Retina (tissue), 1 donor: ENCODE results near the gene PARD3B.

Experiments used
- DNase-seq: peaks from one replicate; pipeline ENCODE4 v3.0.0-alpha.2; 2016

PARD3B gene

DNA sequence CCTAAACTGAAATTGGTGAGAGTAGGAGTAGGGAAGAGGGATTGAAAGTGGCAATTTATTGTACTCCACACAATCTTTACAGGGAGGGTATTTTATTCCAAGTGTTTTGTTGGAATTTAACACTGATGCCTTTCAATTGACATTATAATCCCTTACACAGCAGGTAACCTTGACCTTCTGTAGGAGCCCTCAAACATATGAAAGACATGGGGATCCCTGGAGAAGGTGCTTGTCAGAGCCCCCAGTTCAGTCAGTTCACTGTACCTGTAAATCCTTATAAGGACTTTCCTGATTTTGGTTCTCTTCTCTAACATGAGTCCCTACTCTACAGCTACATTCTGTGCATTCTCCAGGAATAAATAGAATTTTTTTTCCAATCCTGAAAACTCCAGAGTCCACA is 752.1 kb downstream of the PARD3B start:
- DNase-seq = no peak

DNA sequence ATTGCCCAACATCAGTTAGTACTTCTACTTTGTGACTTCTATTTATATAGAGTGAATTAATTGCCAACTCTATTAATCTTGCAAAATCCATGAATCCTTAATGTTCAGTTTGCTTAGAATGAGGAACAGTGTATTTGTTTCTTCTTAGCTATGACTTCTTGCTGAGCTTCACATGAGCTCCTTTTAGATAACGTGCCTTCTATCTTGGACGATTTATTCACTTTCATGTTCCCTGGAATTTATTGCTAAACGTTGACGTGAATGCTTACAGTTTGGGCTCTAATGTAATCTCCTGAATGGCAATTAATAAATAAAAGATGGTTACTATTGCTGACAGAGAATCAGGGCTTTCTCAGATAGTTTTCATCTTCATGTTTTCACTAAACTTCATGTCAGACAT is 752.6 kb downstream of the PARD3B start:
- no peak for DNase-seq

DNA sequence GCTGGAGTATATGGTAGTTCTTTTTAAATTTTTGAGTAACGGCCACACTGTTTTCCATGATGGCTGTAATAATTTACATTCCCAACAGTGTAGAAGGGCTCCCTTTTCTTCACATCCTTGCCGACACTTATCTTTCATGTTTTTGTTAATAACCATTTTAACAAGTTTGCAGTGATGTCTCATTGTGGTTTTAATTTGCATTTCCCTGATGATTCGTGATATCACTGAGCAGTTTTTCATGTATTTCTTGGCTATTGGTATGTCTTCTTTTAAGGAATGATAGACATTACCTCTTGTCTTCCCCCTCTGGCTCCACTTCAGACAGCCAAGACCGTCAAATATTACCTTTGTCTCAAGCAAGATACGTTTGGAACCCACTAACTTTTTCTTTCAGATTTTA is 765.9 kb downstream of the PARD3B start:
- DNase-seq = no peak

DNA sequence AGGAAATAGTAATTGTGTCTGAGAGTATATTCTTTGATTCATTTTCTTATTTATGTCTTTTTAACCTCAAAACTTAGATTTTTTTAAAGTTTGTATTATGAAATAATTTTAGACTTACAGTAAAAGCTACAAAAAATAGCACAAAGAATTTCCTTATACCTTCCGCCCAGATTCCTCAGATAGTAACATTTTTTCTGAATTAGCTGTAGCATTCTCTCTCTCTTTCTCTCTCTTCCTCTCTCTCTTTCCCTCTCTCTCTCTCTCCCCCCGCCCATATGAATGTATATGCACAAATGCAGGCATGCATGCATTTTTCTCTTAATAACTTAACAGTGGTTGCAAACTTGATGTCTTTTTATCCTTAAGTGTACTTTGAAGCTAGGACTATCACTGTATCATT is 776.0 kb downstream of the PARD3B start:
- no peak for DNase-seq

DNA sequence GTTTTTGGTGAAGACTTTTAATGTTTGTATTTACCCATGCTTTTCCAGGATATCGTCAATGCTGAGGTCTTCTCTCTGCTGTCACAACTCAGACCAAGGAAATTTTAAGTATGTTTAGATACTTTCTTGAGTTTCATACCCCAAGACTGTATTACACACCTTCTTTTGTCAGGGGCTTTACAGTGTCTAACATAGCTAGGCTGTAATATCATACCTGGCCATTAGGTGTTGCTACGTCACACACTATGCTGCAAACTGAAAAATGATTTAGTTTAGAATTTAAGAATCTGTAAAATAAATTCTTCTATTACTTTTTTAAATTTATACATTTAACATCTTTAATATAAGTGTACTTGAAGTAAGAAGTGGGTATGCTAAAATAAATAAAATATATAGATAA is 778.7 kb downstream of the PARD3B start:
- no peak for DNase-seq

DNA sequence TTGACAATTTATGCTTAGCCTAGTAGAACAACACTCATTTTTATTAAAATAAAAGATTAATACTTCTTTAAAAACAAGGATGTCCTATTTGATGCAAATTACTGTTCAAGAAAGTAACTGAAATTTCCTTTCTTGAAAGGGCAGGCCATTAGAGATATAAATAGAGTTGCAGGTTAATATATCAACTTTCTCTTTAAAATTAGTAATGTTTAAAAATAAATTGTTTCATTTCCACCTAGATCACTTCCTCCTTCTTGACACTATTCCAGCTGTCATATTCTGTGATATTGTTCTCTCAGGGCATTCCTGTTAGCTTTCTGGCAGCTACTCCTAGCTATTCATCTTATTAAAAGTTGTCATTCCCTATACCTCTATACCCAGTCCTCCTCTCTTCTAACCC is 779.1 kb downstream of the PARD3B start:
- DNase-seq = no peak

DNA sequence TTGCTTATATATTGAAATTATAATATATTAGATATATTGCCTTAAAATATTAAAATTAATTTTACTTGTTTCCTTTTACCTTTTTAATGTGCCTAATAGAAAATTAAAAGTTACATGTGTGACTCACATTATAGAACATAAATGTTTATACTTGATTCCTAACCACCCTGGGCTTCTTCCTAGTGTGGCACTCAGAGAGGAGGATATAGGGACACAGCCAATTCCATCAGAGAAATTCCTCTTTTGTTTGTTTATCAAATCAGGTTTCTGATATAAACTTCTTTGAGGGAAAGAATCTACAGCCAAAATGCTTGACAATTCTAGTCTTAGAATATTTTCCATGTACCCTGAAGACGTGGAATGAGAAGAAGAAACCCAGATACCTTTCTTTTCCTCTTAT is 788.1 kb downstream of the PARD3B start:
- no peak for DNase-seq

DNA sequence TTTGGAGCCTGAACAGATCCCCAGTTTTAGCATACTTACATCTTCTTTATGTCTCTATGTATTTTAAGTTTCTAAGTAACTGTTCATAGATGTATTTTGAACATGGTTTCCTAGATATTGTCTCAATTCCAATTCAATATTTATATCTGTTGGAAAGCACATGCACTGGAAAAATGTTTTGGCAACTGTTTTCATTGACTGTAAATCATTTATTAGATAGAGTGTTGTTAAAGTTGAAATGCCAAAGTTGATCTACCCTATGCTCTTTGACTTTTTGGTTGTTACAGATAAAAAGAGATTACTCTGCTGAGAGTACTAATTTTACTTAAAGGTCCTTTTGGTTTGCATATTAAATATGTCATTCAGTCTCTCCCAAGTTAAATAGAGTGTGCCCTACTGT is 792.0 kb downstream of the PARD3B start:
- no peak for DNase-seq

DNA sequence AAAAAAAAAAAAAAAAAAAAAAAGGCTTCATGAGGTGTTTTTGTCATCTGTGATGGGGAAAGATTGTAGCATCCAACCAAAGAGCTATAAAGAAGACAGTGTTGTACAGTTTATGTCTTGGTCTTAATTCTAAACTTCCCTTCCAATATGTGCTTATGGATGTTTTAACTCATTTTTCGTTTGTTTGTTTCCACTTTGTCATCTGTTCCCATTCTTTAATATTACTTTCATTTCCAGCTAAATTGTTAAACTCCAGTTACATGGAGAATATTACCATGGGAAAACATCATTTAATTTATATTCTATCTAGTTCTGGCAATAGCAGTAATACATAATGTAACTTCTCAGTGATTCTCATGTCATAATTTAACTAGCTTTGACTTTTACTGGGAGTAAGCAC is 792.9 kb downstream of the PARD3B start:
- no peak for DNase-seq

DNA sequence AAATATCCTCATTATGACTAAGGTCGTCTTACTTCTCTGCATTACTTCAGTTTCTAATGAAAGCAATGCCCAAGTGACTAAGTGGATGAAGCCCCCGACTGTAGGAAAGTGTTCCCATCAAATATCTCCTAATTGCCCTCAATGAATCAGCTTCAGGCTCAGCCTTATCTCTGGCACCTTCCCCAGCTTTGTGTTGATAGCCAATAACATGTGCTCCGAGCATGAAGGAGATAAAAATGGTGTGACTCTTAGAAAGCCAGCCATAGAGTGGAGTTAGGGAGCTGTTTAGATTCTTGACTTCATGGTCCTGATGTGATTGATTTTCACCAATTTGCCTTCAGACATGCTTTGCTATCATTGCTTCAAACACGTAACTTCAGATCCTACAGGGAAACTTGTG is 797.8 kb downstream of the PARD3B start:
- DNase-seq = no peak

DNA sequence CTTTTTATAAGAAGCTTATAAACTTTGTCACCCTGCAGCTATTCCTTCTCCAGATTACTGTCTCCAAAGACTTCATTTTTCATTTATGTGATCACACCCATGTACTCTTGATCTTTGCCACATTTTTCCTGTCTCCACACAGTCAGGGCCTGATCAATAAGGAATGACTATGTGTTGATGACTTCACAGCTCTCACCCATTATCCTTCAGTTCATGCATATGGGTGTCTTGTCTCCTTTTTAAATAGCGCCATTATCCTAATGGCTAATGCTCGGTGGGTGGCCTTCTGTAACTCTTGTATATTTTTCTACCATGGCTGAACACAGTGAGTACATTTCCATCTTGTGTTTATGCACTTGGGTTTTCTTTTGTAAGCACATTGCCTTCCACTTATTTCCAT is 801.4 kb downstream of the PARD3B start:
- no peak for DNase-seq

DNA sequence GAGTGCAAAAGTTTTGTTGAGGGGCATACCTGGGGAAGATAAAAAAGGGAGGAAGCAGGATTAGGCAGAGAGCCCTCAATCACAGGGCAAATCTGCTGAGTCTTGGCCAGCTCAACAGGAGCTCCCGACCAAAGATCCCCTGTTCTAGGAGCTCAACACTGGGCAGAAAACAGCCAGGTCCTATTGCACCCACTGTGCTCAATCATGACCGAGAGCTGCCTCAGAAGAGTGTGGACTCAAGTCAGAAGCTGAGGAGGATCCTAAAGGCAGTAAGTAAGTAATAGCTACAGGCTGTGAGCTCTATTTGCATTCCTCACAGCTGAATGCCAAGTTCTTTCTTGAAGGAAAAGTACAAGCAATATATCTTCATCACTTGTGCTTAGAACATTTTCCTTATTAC is 802.6 kb downstream of the PARD3B start:
- no peak for DNase-seq

DNA sequence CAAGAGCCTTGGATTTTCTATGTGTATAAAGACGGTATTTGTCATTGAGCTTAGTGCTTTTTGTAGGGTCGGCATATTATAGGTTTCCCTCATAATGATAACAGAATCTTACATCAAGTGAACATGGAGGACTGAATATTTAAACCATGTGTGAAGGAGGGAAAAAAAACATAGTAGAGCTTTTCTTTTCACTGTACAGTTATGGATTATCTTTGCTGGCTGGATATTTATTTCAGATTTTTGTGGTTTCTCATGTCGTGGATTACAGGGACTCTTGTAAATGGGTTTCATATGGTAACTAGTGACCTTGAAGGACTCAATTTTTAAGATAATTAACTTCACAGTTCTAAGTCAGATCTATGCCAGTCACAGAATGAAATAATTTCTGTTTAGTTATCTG is 806.8 kb downstream of the PARD3B start:
- DNase-seq = no peak

DNA sequence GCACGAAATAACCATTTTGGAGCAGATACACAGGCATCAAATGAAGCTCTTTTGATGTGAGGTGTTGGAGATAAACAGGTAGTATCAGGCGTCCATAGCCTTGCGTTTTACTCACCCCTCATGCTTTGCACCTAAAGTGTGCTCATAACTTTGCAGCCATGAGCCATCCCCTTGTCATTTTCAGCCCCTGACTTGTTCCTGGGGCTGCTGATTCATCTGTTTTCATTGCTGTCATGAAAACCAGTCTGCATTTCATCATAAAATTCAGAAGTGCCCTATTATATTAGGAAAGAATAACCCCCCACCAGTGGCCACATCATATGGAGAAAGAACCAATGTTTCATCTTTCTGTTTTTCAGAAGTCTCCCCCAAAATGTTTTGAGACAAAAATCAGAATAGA is 807.3 kb downstream of the PARD3B start:
- DNase-seq = no peak

DNA sequence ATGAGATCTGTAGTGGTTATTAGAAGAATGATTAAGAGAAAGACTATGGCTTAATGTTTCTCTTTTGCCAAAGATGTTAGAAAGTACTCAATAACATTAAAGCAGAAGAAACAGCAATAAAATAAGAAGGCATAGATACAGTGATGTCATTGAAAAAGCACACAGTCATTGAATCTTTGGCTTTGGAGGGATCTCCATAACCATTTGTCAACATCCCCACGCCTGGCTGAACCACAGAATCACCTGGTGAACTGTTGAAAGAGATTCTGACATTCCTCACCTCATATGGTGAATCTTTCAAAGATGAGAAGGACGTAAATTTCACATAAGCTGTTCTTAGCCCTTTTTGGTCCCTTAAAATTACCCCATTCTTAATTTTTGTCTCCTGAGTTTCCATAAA is 812.5 kb downstream of the PARD3B start:
- no peak for DNase-seq

DNA sequence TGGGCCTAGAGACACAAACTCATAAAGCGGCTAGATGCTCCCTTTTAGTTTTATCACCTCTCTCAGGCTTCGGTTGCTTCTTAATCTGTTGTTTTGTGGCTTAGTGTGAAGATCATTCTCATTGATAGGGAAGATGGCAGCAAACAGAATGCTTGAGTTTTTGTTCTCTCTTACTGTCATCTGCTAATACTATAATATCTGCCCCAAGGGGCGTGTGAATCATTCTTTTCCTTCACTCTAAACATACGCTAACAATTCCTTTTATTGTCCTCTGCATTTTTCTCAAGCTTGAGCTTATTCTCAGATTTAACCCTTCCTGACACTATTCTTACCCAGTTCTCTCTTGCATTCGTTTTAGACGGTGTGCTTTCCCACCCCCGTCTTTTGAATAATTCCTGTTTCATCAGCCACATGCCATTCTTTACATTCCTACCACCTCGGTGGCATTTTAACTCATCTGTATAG is 813.1 kb downstream of the PARD3B start:
- DNase-seq = no peak

DNA sequence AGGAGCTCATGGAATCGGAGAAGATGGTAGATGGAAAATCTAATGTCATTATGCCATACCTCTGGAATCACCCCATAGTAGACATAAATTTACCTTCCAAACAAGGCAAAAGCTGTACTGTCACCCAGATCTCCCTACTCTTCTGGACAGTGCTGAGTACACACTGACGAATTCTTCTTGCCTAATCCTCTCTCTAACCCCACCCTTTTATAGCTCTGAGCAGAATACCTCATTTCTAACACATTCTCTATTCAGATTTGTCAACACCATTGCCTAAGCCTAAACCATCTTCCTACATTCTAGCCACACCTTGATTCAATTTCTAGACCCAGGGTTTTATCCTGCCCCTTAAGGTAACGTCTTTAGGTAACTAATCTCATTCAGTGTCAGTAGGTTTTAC is 816.0 kb downstream of the PARD3B start:
- DNase-seq = no peak

DNA sequence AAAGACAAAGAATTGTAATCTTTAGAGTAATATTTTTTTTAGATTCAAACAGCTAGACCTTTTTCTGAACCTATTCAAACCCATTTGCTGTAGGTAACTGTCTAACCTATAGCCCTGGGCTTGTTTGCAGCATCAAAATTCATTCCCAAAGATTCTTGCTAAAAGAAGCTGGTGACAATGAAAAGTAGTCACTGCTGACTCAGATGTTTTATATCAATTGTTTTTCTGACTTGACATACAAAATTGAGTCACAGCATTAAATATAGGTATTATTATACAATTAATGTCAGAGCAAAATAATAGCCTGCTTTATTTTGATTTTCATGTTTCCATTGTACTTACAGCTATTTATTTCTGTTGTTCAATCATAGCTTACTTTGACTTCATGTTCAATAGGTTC is 816.7 kb downstream of the PARD3B start:
- DNase-seq = no peak

DNA sequence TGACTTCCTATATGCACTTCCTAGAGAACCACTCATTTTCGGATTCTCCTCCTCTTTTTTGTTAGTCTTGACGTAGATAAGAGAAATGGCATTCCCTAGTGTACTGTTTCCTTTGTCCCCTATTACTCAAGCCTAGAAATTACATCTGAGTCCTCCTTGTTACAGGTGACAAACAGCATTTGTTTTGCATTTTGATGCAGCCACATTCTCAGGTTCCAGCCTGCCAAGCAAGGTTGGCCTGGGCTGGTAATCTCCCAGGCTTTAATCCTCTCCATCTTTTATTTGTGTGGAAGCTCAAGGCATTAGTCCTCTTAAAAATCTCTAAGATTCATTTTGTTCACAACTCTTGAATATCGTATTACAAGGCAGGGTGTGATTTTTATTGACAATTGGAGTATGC is 819.0 kb downstream of the PARD3B start:
- DNase-seq = no peak

DNA sequence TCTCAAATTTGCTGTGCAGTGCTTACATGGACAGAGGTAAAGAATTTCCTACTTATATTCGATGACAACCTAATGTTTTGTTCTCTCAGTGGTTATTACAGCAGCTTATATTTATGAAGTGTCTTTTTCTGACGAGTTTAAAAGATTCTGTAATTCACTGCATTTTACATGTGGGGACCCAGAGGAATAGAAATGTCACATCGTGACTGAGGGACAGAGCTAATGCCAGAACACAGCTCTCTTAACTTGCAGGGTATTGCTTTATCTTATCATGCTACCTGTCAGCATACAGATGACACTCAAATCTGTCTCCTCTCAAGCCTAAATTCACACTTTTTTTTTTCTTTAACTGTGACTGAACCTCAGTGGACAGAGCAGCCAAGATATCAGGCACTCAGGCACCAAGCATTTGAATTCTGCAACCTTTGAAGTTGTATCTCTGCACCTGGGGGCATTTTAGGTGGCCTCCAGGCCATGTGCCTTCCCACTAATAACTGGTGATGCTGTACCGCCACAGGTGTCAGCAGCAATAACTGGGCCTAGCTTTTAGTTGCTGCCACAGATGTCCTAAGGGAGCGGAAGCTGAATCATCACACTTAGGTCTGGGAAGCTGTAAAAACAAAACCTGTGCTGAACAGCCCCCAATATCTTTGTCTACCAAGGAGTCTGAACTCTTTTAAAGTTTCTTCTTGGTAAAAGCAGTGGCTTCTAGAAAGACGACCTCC is 821.2 kb downstream of the PARD3B start:
- no peak for DNase-seq

DNA sequence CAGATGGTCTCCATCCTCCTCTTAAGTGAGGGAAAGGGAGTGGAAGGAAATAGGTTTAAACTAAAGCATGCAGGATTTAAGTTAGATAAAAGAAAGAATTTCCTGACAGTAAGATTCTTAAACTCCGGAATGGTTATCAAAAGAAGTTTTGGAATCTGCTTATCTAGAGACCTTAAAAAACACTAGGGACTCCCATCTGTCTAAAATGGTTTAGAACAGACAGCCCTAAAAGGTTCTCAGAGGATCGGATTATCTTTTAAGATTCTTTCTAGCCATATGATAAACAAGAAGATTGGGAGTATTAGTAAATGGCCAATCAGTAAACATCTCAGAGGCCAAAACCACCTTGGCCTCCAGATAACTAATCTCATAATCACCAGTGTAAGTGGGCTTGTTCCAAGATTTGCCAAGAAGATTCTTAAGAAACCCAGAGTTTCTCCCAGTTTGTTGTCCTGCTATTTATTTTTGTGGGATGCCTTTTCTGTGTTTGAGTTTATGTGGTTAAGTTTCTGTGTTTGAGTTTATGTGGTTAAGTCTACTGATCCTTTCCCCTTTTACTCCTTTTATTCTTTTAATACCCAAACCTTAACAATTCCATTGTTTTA is 822.2 kb downstream of the PARD3B start:
- DNase-seq = no peak

DNA sequence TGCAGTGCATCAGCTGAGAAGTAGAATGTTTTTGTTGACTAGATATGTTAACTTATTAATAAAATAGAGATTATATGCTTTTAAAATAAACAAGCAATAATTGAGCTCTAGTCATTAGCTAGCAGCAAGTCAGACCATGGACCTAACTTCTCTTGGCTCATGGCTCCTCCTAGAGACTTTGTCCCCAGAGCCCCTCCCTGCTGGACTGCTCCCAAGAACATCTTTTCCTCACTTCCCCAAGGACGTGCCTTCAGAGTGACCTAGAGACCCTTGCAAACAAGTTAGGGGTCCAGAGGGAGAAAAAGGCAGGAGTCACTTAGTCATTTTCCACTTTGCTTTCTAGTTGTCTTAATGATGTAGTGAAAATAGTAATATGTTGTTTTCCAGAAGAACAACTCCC is 824.5 kb downstream of the PARD3B start:
- DNase-seq = no peak

DNA sequence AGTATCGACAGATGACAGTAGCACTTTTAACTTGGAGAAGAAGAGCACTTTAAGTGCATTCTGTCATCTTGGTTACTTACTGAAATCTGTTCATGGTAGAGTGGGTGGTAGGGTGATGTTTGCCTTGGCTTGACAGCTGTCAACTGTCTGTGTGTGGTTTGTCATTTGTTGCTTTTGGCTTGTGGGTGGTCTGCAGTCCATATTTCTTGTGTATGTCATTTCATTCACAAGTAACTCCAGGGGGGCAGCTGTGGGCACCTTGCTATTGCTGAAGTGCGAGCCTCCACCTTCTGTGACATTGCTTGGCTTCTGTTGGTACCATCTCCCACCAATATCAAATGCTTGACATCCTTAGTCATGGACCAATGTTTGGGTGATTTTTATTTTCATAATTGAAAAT is 825.5 kb downstream of the PARD3B start:
- DNase-seq = no peak

DNA sequence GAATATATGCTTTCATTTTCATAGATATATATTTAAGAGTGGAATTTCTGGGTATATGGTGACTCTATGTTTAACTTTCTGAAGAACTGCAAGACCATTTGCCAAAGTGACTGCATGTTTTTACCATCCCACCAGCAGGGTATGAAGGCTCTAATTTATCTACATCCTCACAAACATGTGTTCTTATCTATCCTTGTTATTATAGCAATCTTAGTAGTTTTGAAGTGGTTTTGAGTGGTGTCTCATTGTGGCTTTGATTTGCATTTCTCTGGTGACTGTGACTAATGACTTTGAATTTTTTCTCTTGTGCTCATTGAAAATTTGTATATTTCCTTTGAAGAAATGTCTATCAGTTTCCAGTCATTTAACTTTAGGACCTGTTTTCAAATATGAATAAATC is 826.9 kb downstream of the PARD3B start:
- DNase-seq = no peak
